GM19238 (cell line): ENCODE data around the gene FAM236C.
"Not testable (repeated sequence)": the region's sequence is repeated elsewhere in the genome, so short reads cannot be mapped to it uniquely, and the experiment has no call there.

Experiments
- DNase-seq: peaks from one replicate; pipeline ENCODE4 v3.0.0; 2011; ENCODE audit warnings: low spot score; ENCODE audit not compliant: insufficient read length

FAM236C gene

GRCh38 chrX:72912315-72912714 is at the start of gene FAM236C:
Gene FAM236C, plus strand, starts transcription at chrX:72912615. Its CDS starts 100 bp downstream, at chrX:72912715.
- DNase-seq, result not testable (repeated sequence)

GRCh38 chrX:72882898-72883297 is 29.5 kb upstream of the FAM236C start:
- DNase-seq, result not testable (repeated sequence)

- DNase-seq, result not testable (repeated sequence)
Observed at GRCh38 chrX:72889740-72890139, 22.7 kb upstream of the FAM236C start.

GRCh38 chrX:72916096-72916495 is 3.7 kb downstream of the FAM236C start:
- DNase-seq, result not testable (repeated sequence)

- DNase-seq, result not testable (repeated sequence)
Observed at GRCh38 chrX:72932283-72932682, 19.9 kb downstream of the FAM236C start.

GRCh38 chrX:72936455-72936854 is 24.0 kb downstream of the FAM236C start:
- DNase-seq, result not testable (repeated sequence)

GRCh38 chrX:72936882-72937455 is 24.6 kb downstream of the FAM236C start:
- DNase-seq, result not testable (repeated sequence)

- DNase-seq, result not testable (repeated sequence)
Observed at GRCh38 chrX:72937906-72938305, 25.5 kb downstream of the FAM236C start, which contains the start of gene FAM236A. Gene FAM236A, plus strand, starts transcription at chrX:72938206. Its CDS starts 57 bp downstream, at chrX:72938263.

GRCh38 chrX:72942272-72942671 is 29.9 kb downstream of the FAM236C start:
- DNase-seq, result not testable (repeated sequence)

- DNase-seq, result not testable (repeated sequence)
Observed at GRCh38 chrX:72943035-72943818, 30.8 kb downstream of the FAM236C start.

GRCh38 chrX:72943819-72944169 is 31.4 kb downstream of the FAM236C start, which contains the start of gene DMRTC1:
Gene DMRTC1, minus strand, starts transcription at chrX:72943837. Its CDS starts 68,143 bp downstream, at chrX:72875694.
- not testable (repeated sequence) for DNase-seq

- not testable (repeated sequence) for DNase-seq
Observed at GRCh38 chrX:72959971-72960370, 47.6 kb downstream of the FAM236C start.
